Measurements from ENCODE around the gene DENND1A.
A peak's percentile ranks its signal among the peaks of the same experiment; 100 is the strongest.

DNA sequence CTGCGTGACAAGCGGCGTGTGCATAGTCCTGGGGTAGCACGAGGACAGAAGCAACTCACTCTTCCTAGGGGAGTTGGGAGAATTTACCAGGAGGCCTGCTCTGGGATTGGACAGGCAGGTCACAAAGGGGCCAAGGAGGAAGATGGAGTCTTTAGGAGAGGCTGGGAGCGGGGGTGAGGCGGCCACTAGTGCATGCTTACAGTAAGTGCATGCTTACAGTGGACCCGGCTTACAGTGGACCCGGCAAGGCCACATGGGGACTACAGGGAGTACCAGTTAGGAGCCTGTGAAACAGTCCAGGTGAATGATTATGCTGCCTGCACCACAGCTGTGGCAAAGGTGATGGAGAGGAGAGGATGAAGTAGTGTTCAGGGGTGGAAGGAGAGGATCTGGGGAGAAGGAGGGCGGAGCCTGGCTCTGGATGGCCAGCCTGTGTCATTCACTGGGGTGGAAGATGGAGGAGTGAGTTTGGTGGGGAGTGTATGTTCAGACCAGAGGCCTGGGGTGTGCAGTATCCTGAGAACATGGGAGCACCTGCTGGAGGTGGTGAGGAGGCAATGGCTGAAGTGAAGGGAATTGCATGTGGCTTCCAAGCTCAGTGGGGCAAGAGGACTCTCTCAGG, 495.2 kb downstream of the DENND1A start:
- TF ChIP-seq, protein P1, sequence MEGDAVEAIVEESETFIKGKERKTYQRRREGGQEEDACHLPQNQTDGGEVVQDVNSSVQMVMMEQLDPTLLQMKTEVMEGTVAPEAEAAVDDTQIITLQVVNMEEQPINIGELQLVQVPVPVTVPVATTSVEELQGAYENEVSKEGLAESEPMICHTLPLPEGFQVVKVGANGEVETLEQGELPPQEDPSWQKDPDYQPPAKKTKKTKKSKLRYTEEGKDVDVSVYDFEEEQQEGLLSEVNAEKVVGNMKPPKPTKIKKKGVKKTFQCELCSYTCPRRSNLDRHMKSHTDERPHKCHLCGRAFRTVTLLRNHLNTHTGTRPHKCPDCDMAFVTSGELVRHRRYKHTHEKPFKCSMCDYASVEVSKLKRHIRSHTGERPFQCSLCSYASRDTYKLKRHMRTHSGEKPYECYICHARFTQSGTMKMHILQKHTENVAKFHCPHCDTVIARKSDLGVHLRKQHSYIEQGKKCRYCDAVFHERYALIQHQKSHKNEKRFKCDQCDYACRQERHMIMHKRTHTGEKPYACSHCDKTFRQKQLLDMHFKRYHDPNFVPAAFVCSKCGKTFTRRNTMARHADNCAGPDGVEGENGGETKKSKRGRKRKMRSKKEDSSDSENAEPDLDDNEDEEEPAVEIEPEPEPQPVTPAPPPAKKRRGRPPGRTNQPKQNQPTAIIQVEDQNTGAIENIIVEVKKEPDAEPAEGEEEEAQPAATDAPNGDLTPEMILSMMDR (conservative IDR thresholded peaks at IDR 0.05; ENCODE audit: low read depth, low read length) = peak; percentile 29; the same call in 1 of the 2 replicates
- TF ChIP-seq EZH2phosphoT487 (IDR thresholded peaks at IDR 0.05; ENCODE audit: borderline replicate concordance, low read length) (no peak), EZH2 (IDR thresholded peaks at IDR 0.05; ENCODE audit: low read length, unreplicated experiment) (no peak)

All from PC-3 (cell line).